Measurements from ENCODE around the gene KRT37.
"Not testable (repeated sequence)": the region's sequence is repeated elsewhere in the genome, so short reads cannot be mapped to it uniquely, and the experiment has no call there.

Gene KRT37

GRCh38 chr17:41391535-41391934, 32.9 kb downstream of the KRT37 start:
- DNase-seq, result no peak
- in situ Hi-C loops (cut with HindIII; ENCODE audit: low pct_ligation_motif_present, low pct_unique_long_range_greater_than_20kb, low sequenced_read_pairs), result no loop called here

GRCh38 chr17:41390411-41390938, 33.9 kb downstream of the KRT37 start:
- in situ Hi-C loops (cut with HindIII; ENCODE audit: low pct_ligation_motif_present, low pct_unique_long_range_greater_than_20kb, low sequenced_read_pairs), result no loop called here
- no peak for DNase-seq

GRCh38 chr17:41387670-41388069, 36.7 kb downstream of the KRT37 start:
- in situ Hi-C loops (cut with HindIII; ENCODE audit: low pct_ligation_motif_present, low pct_unique_long_range_greater_than_20kb, low sequenced_read_pairs), result no loop called here
- DNase-seq, result no peak

- in situ Hi-C loops (cut with HindIII; ENCODE audit: low pct_ligation_motif_present, low pct_unique_long_range_greater_than_20kb, low sequenced_read_pairs), result no loop called here
- DNase-seq, result no peak
These were observed 38.2 kb downstream of the KRT37 start for GRCh38 chr17:41386227-41386626.

- in situ Hi-C loops (cut with HindIII; ENCODE audit: low pct_ligation_motif_present, low pct_unique_long_range_greater_than_20kb, low sequenced_read_pairs), result no loop called here
- no peak for DNase-seq
These were observed 40.7 kb downstream of the KRT37 start for GRCh38 chr17:41383690-41384089.

- in situ Hi-C loops (cut with HindIII; ENCODE audit: low pct_ligation_motif_present, low pct_unique_long_range_greater_than_20kb, low sequenced_read_pairs), result no loop called here
- no peak for DNase-seq
These were observed 42.0 kb downstream of the KRT37 start for GRCh38 chr17:41382394-41382793.

- in situ Hi-C loops (cut with HindIII; ENCODE audit: low pct_ligation_motif_present, low pct_unique_long_range_greater_than_20kb, low sequenced_read_pairs); DNase-seq: not testable (repeated sequence)
These were observed 42.4 kb downstream of the KRT37 start, which contains the start of gene KRT34 for GRCh38 chr17:41381943-41382342. TSS of gene KRT34 (minus strand) at chr17:41382306. CDS start at chr17:41382246, 60 bp downstream.

- peak; percentile 54 for DNase-seq
- in situ Hi-C loops (cut with HindIII; ENCODE audit: low pct_ligation_motif_present, low pct_unique_long_range_greater_than_20kb, low sequenced_read_pairs), result not testable (repeated sequence)
These were observed 44.3 kb downstream of the KRT37 start for GRCh38 chr17:41380091-41380490.

GRCh38 chr17:41377546-41377945, 46.8 kb downstream of the KRT37 start:
- no peak for DNase-seq
- in situ Hi-C loops (cut with HindIII; ENCODE audit: low pct_ligation_motif_present, low pct_unique_long_range_greater_than_20kb, low sequenced_read_pairs), result no loop called here

Data from ACHN (cell line).